ENCODE results near the gene OR6C76.

Gene OR6C76

DNA sequence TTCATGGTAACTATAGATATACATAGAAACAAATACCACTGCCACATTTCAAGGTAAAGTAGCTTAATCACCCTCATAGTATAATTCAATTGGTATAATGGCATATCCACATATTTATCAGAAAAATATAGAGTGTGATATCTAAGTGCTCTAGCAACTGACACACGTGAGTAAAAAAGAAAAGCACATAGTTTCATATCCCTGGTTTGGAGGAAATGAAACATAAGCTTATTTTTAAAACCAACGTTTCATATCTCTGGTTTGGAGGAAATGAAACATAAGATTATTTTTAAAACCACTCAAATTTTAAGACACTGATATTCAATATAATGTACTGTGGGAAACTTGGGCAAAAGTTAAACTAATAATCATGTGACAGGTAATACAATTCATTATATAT is 41.8 kb downstream of the OR6C76 start:
- Histone ChIP-seq H3K9me3 (no peaks in the 10 kb centered on the region), H3K36me3 (no peaks in the 10 kb centered on the region), H3K27me3 (peaks cover 25% of the 10 kb centered on the region), H3K4me1 (ENCODE audit: control insufficient read depth in 1 of 2, insufficient read depth in 1 of 2, low read depth in 1 of 2, low read length in 1 of 2) (no peaks in the 10 kb centered on the region), H3K4me3 (ENCODE audit: low read depth in 1 of 2, low read length in 1 of 2) (no peak overlapping the region), H3K27ac (no peak overlapping the region)
- TF ChIP-seq, protein P1, sequence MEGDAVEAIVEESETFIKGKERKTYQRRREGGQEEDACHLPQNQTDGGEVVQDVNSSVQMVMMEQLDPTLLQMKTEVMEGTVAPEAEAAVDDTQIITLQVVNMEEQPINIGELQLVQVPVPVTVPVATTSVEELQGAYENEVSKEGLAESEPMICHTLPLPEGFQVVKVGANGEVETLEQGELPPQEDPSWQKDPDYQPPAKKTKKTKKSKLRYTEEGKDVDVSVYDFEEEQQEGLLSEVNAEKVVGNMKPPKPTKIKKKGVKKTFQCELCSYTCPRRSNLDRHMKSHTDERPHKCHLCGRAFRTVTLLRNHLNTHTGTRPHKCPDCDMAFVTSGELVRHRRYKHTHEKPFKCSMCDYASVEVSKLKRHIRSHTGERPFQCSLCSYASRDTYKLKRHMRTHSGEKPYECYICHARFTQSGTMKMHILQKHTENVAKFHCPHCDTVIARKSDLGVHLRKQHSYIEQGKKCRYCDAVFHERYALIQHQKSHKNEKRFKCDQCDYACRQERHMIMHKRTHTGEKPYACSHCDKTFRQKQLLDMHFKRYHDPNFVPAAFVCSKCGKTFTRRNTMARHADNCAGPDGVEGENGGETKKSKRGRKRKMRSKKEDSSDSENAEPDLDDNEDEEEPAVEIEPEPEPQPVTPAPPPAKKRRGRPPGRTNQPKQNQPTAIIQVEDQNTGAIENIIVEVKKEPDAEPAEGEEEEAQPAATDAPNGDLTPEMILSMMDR (IDR thresholded peaks at IDR 0.05) = no peak

DNA sequence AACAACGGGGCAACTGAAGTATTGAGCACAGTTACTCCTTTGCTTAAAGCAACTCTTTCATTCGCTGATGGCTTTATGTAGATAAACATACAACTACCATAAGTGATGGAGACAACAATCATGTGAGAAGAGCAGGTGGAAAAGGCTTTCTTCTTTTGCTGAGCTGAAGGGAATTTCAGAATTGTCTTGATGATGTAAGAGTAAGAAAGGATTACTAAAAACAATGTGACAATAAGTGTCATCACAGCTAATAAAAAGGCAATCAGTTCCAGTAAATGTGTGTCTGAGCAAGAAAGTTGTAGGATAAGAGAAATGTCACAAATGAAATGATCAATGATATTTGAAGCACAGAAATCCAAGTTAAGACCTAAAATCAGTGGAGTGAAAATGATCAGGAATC is 43.2 kb downstream of the OR6C76 start:
- H3K27me3 ChIP-seq = peaks cover 40% of the 10 kb centered on the region
- H3K9me3 ChIP-seq = no peaks in the 10 kb centered on the region
- H3K4me3 ChIP-seq (ENCODE audit: low read depth in 1 of 2, low read length in 1 of 2) = no peak overlapping the region
- no peaks in the 10 kb centered on the region for H3K36me3 ChIP-seq
- H3K4me1 ChIP-seq (ENCODE audit: control insufficient read depth in 1 of 2, insufficient read depth in 1 of 2, low read depth in 1 of 2, low read length in 1 of 2) = no peaks in the 10 kb centered on the region
- TF ChIP-seq, protein P1 (IDR thresholded peaks at IDR 0.05) = no peak
- H3K27ac ChIP-seq = no peak overlapping the region

DNA sequence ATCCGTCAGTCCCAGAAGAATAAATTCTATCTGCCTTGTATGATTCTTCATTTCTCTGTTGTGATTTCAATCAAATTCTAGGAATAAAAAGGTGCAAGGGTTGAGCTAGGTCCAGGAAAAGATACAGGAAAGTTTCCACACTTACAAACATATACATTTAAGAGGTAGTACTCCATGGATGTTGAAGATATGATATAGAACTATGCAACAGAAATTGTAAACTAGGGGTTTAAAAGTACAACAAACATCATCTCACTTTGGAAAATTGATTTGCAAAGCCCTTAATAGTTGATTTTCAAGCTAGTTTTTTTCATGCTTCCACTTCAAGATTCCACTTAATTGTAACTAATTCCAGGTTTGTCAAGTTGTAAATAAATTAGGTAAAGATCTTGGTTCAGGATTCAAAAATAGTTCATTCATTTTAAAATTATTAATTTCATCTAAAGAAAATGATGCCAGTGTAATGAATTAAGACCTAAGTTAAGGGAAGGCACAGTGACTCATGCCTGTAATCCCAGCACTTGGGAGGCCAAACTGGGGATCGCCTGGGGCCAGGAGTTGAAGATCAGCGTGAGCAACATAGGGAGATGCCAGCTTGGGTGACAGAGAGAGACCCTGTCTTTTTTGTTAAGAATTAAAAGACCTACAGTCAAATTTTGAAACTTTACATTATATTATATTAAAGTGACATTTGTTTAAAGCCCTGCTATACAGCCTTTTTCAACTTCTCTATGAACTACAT is 44.2 kb downstream of the OR6C76 start, which contains the start of gene OR6C70:
TSS of gene OR6C70 (minus strand) at position 51 of the 742 bp plus-strand sequence. CDS start at position 51, 0 bp downstream.
- no peak within 1 kb of the TSS for H3K4me3 ChIP-seq (ENCODE audit: low read depth in 1 of 2, low read length in 1 of 2)
- H3K27ac ChIP-seq = no peak within 1 kb of the TSS
- no peaks in the 10 kb centered on the region for H3K9me3 ChIP-seq
- peaks cover 47% of the 10 kb centered on the region for H3K27me3 ChIP-seq
- no peaks in the 10 kb centered on the region for H3K4me1 ChIP-seq (ENCODE audit: control insufficient read depth in 1 of 2, insufficient read depth in 1 of 2, low read depth in 1 of 2, low read length in 1 of 2)
- TF ChIP-seq, protein P1 (IDR thresholded peaks at IDR 0.05) = no peak
- no peaks in the 10 kb centered on the region for H3K36me3 ChIP-seq

DNA sequence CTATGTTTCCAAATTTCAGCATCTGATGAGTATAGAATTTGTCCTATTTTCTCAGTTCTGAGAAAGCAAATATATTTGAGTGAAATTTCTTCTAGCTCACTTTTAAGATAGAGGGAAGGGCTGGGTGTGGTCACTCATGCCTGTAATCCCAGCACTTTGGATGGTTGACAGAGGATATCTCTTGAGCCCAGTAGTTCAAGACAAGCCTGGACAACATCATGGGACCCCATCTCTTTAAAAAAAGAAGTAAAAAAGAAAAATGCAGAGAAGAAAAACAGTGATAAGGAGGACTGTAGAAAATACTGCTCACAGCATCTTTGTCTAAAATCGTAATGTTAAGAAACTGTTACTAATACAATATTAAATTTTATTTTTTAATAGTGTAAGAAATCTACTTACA is 46.2 kb downstream of the OR6C76 start:
- no peaks in the 10 kb centered on the region for H3K4me1 ChIP-seq (ENCODE audit: control insufficient read depth in 1 of 2, insufficient read depth in 1 of 2, low read depth in 1 of 2, low read length in 1 of 2)
- H3K36me3 ChIP-seq = no peaks in the 10 kb centered on the region
- H3K9me3 ChIP-seq = no peaks in the 10 kb centered on the region
- H3K4me3 ChIP-seq (ENCODE audit: low read depth in 1 of 2, low read length in 1 of 2) = no peak overlapping the region
- H3K27me3 ChIP-seq = peaks cover 65% of the 10 kb centered on the region
- TF ChIP-seq, protein P1 (IDR thresholded peaks at IDR 0.05) = no peak
- no peak overlapping the region for H3K27ac ChIP-seq
